Measurements from ENCODE around the gene TXNRD2.
"Not testable (repeated sequence)": the region's sequence is repeated elsewhere in the genome, so short reads cannot be mapped to it uniquely, and the experiment has no call there.

TXNRD2 gene

GRCh38 chr22:19942157-19943081, 801 bp upstream of the TXNRD2 start:
- DNase-seq: no peak

GRCh38 chr22:19940536-19941364, 868 bp downstream of the TXNRD2 start:
- no peak for DNase-seq

GRCh38 chr22:19937616-19938473, 3.8 kb downstream of the TXNRD2 start:
- no peak for DNase-seq

- no peak for DNase-seq
Observed at GRCh38 chr22:19936513-19936912, 5.1 kb downstream of the TXNRD2 start.

GRCh38 chr22:19935123-19935718, 6.4 kb downstream of the TXNRD2 start:
- DNase-seq: not testable (repeated sequence)

- DNase-seq: no peak
Observed at GRCh38 chr22:19933341-19934241, 8.0 kb downstream of the TXNRD2 start.

GRCh38 chr22:19932367-19933206, 9.0 kb downstream of the TXNRD2 start:
- no peak for DNase-seq

GRCh38 chr22:19931514-19931913, 10.1 kb downstream of the TXNRD2 start:
- DNase-seq: no peak

GRCh38 chr22:19930551-19931486, 10.8 kb downstream of the TXNRD2 start:
- DNase-seq: no peak

GRCh38 chr22:19929586-19930550, 11.8 kb downstream of the TXNRD2 start:
- no peak for DNase-seq

- DNase-seq: no peak
Observed at GRCh38 chr22:19928207-19928606, 13.4 kb downstream of the TXNRD2 start.

GRCh38 chr22:19927696-19928095, 13.9 kb downstream of the TXNRD2 start:
- no peak for DNase-seq

- not testable (repeated sequence) for DNase-seq
Observed at GRCh38 chr22:19926028-19926427, 15.6 kb downstream of the TXNRD2 start.

- DNase-seq: no peak
Observed at GRCh38 chr22:19923914-19924513, 17.6 kb downstream of the TXNRD2 start.

GRCh38 chr22:19921544-19922081, 20.0 kb downstream of the TXNRD2 start:
- DNase-seq: no peak

GRCh38 chr22:19919701-19920363, 21.8 kb downstream of the TXNRD2 start:
- no peak for DNase-seq

All from effector CD4-positive, alpha-beta T cell (primary cell).